Osteoblast (primary cell): ENCODE results near the gene PCGF1. TPM values are rescaled to one million over a fixed set of nuclear protein-coding genes. Genes with fewer than 3 reads are reported as not detected.

ENCODE experiments used
- DNase-seq: peaks from one replicate; pipeline ENCODE4 v3.0.0; 2011; ENCODE audit warnings: low spot score, mixed read lengths; ENCODE audit not compliant: insufficient read length; ENCODE audit errors: missing footprints
- H2AFZ ChIP-seq: 2 replicates; pipeline ENCODE4 v1.6.0; 2011; ENCODE audit warnings: mild to moderate bottlenecking, low read length
- H3K27ac ChIP-seq: 2 replicates; pipeline ENCODE4 v1.5.1; 2011; ENCODE audit warnings: mild to moderate bottlenecking, low read depth, low read length, moderate library complexity
- H3K27me3 ChIP-seq: 2 replicates; pipeline ENCODE4 v1.6.0; 2012; ENCODE audit warnings: mild to moderate bottlenecking, control low read depth, inconsistent platforms, low read length, moderate library complexity; ENCODE audit not compliant: insufficient read depth
- H3K36me3 ChIP-seq: 2 replicates; pipeline ENCODE4 v1.5.1; 2011; ENCODE audit warnings: mild to moderate bottlenecking, low read length, control low read depth, moderate library complexity; ENCODE audit not compliant: insufficient read depth
- H3K4me1 ChIP-seq: 2 replicates; pipeline ENCODE4 v1.5.1; 2011; ENCODE audit warnings: mild to moderate bottlenecking, low read length, control low read depth, moderate library complexity; ENCODE audit not compliant: insufficient read depth
- H3K4me2 ChIP-seq: 2 replicates; pipeline ENCODE4 v1.6.0; 2011; ENCODE audit warnings: mild to moderate bottlenecking, low read length; ENCODE audit not compliant: insufficient read depth
- H3K4me3 ChIP-seq: fragments of 200-600 bp; sonication (generic); 3 replicates; pipeline ENCODE4 v1.5.1; 2012; ENCODE audit warnings: mild to moderate bottlenecking, low read length, inconsistent platforms; ENCODE audit not compliant: insufficient read depth
- H3K79me2 ChIP-seq: 2 replicates; pipeline ENCODE4 v1.6.0; 2012; ENCODE audit warnings: mild to moderate bottlenecking, low read length, control low read depth, inconsistent platforms; ENCODE audit not compliant: insufficient read depth
- H3K9me3 ChIP-seq: 2 replicates; pipeline ENCODE4 v1.5.1; 2011; ENCODE audit warnings: low read depth, low read length, control low read depth
- H4K20me1 ChIP-seq: 2 replicates; pipeline ENCODE4 v1.6.0; 2012; ENCODE audit warnings: mild to moderate bottlenecking, low read length, control low read depth; ENCODE audit not compliant: insufficient read depth
- total RNA-seq: library from RNA; depleted of rRNA; stranded (reverse); fragments of >200 nt; gene quantifications from 2 replicates; pipeline ENCODE4 v1.2.3, GENCODE V29; 2012
- TF ChIP-seq, protein P1 (sequence below): IDR thresholded peaks from 2 replicates; pipeline ENCODE4 v1.5.1; 2011; ENCODE audit warnings: mild to moderate bottlenecking, low read depth, low read length, moderate library complexity; ENCODE audit errors: extremely low read depth

The PCGF1 gene
- total RNA-seq, 1 donor = 22.4 TPM

- Histone ChIP-seq H3K4me3 (peak overlapping the region; percentile 87), H2AFZ (peak overlapping the region; percentile 80), H3K79me2 (peaks cover 23% of the 10 kb centered on the region), H3K4me2 (peak overlapping the region; percentile 99), H3K27me3 (peaks cover 3% of the 10 kb centered on the region), H4K20me1 (no peaks in the 10 kb centered on the region), H3K36me3 (peaks cover 15% of the 10 kb centered on the region), H3K4me1 (peaks cover 24% of the 10 kb centered on the region), H3K9me3 (no peaks in the 10 kb centered on the region), H3K27ac (peak overlapping the region; percentile 24)
- TF ChIP-seq, protein P1, sequence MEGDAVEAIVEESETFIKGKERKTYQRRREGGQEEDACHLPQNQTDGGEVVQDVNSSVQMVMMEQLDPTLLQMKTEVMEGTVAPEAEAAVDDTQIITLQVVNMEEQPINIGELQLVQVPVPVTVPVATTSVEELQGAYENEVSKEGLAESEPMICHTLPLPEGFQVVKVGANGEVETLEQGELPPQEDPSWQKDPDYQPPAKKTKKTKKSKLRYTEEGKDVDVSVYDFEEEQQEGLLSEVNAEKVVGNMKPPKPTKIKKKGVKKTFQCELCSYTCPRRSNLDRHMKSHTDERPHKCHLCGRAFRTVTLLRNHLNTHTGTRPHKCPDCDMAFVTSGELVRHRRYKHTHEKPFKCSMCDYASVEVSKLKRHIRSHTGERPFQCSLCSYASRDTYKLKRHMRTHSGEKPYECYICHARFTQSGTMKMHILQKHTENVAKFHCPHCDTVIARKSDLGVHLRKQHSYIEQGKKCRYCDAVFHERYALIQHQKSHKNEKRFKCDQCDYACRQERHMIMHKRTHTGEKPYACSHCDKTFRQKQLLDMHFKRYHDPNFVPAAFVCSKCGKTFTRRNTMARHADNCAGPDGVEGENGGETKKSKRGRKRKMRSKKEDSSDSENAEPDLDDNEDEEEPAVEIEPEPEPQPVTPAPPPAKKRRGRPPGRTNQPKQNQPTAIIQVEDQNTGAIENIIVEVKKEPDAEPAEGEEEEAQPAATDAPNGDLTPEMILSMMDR = no peak
- DNase-seq = peak; percentile 85
Observed at GRCh38 chr2:74457129-74457548, 50.4 kb downstream of the PCGF1 start.

Other genes with a start within 250 kb of the PCGF1 start
- gene SLC4A5, start 164.3 kb downstream of the PCGF1 start, total RNA-seq = 0.36 and 2.7 TPM in 2 replicates
- gene DCTN1, start 127.4 kb downstream of the PCGF1 start, total RNA-seq = 135 and 177 TPM in 2 replicates
- gene C2orf81, start 86.1 kb downstream of the PCGF1 start, total RNA-seq = 0.72 and 1.5 TPM in 2 replicates
- gene WDR54, start 86.0 kb downstream of the PCGF1 start, total RNA-seq = 21.2 and 23.9 TPM in 2 replicates
- 14.1 and 16.2 TPM in 2 replicates for gene RTKN, start 65.8 kb downstream of the PCGF1 start, total RNA-seq
- 11.8 and 15.9 TPM in 2 replicates for gene INO80B, start 52.6 kb downstream of the PCGF1 start, total RNA-seq
- 35.5 and 35.7 TPM in 2 replicates for gene WBP1, start 49.3 kb downstream of the PCGF1 start, total RNA-seq
- 33.3 and 35.9 TPM in 2 replicates for gene MOGS, start 42.3 kb downstream of the PCGF1 start, total RNA-seq
- 18.0 and 23.5 TPM in 2 replicates for gene MRPL53, start 35.0 kb downstream of the PCGF1 start, total RNA-seq
- 32.4 and 32.6 TPM in 2 replicates for gene CCDC142, start 24.7 kb downstream of the PCGF1 start, total RNA-seq
- gene TTC31, start 24.6 kb downstream of the PCGF1 start, total RNA-seq = 17.0 and 18.3 TPM in 2 replicates
- 4.1 and 5.4 TPM in 2 replicates for gene LBX2, start 8.1 kb downstream of the PCGF1 start, total RNA-seq
- gene TLX2, start 6.8 kb upstream of the PCGF1 start, total RNA-seq = under 0.01 and 0.36 TPM in 2 replicates
- not detected in 2 replicates for gene DQX1, start 18.5 kb upstream of the PCGF1 start, total RNA-seq
- 82.9 and 86.3 TPM in 2 replicates for gene AUP1, start 22.0 kb upstream of the PCGF1 start, total RNA-seq
- gene HTRA2, start 22.2 kb upstream of the PCGF1 start, total RNA-seq = 51.8 and 53.6 TPM in 2 replicates
- gene LOXL3, start 46.2 kb upstream of the PCGF1 start, total RNA-seq = 64.8 and 97.4 TPM in 2 replicates
- gene DOK1, start 47.0 kb upstream of the PCGF1 start, total RNA-seq = 89.8 and 93.1 TPM in 2 replicates
- under 0.01 and 0.29 TPM in 2 replicates for gene M1AP, start 140.6 kb upstream of the PCGF1 start, total RNA-seq
- 7.2 and 7.7 TPM in 2 replicates for gene SEMA4F, start 146.6 kb upstream of the PCGF1 start, total RNA-seq